ENCODE results near the gene SLC8A3. TPM values are rescaled to one million over a fixed set of nuclear protein-coding genes. Genes with fewer than 3 reads are reported as not detected.
A peak's percentile ranks its signal among the peaks of the same experiment; 100 is the strongest.

SLC8A3 gene
- total RNA-seq, 1 experiment from 2014 or later: not detected

DNA sequence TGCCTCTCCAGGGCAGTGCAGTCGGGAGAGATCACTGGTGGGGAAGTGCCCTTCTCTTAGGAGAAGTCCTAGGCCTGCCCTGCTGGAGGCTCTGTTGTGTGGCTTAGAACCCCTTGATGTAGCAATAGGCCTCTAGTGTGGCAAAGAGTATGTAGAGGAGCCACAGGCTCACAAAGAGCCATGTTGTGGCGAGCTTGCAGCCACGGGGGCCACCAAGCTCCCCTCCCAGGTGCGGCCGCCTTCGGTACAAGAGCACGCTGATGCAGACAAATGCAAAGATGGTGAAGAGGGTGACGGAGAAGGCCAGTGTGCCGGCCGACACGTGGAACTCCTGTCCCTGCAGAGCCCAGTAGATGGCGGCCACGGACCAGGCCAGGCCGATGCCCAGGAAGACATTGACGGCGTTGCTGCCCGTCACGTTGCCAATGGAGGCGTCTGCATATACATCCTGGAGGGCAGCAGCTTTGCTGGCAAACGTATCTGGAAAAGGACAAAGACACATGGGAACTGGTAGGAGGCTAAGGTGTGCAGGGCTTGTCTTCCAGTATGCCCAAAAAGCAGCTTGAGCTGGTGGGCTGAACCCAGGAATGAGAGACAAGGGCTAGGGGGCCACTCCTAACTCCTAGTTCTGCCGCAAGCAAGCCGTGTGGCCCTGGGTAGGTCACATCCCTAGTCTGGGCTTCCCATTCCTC, 142.8 kb downstream of the SLC8A3 start:
- H4K20me1 ChIP-seq (ENCODE audit: insufficient read depth): no peaks in the 10 kb centered on the region
- RAD21 ChIA-PET (ENCODE audit: low non-redundant PET in 1 of 2, low total read pairs in 2 of 2, uncharacterized antibody in 2 of 2, unreplicated experiment in 2 of 2): interaction anchor here in 1 of 2 experiments (1.0 kb wide), 1 partner anchor 28 kb away, joined by 3 read pairs; no protein-coding TSS in a partner anchor
- H3K9me2 ChIP-seq (ENCODE audit: insufficient read depth): no peaks in the 10 kb centered on the region
- H2AFZ ChIP-seq (ENCODE audit: low read depth, low read length, poor library complexity, severe bottlenecking): peak overlapping the region; percentile 65
- POLR2A ChIA-PET: no interaction called here
- peaks cover 0 to 7% of the 10 kb centered on the region in 2 experiments; a peak in 1 of 4 replicates for H3K4me1 ChIP-seq (ENCODE audit: control insufficient read depth in 1 of 2, insufficient read depth in 2 of 2, low read length in 2 of 2)
- H3K4me2 ChIP-seq (ENCODE audit: low read length): peak overlapping the region; percentile 53
- no TSS peak for BruUV-seq (replicated peaks)
- H3K36me3 ChIP-seq (ENCODE audit: control insufficient read depth in 1 of 2, insufficient read depth in 2 of 2, low read length in 2 of 2): no peaks in the 10 kb centered on the region
- no peak overlapping the region for H3K27ac ChIP-seq (ENCODE audit: low read depth, low read length)
- peak; percentile 99 for ATAC-seq
- no peak overlapping the region for H3K9ac ChIP-seq (ENCODE audit: low read length)
- H3K9me3 ChIP-seq (ENCODE audit: control insufficient read depth in 1 of 2, insufficient read depth in 1 of 2, low read depth in 1 of 2, low read length in 2 of 2): no peaks in the 10 kb centered on the region
- H3K79me2 ChIP-seq (ENCODE audit: insufficient read depth, low read length): no peaks in the 10 kb centered on the region
- H3K27me3 ChIP-seq (ENCODE audit: insufficient read depth, low read length): peaks cover 19% of the 10 kb centered on the region
- DNase-seq (ENCODE audit: low read depth, low spot score): peak; percentile 54
- CTCF ChIA-PET: interaction anchor here (1.2 to 5.0 kb wide), 2 partner anchors 11 to 27 kb away, joined by 3 to 35 read pairs; no protein-coding TSS in a partner anchor
- H3K4me3 ChIP-seq (replicated peaks in 1 of 2; ENCODE audit: low read depth in 1 of 2, low read length in 2 of 2): no peak overlapping the region
- intact Hi-C loops (cut with micrococcal nuclease): loop anchor here (1.0 to 2.0 kb wide), 4 partner anchors 28 to 523 kb away; no protein-coding TSS in a partner anchor
- TF ChIP-seq POLR2AphosphoS5 (IDR thresholded peaks at IDR 0.05; ENCODE audit: low read depth, low read length) (0 out of 2 replicates have a peak, but pooled peaks have one; percentile 20), EGR1 (IDR thresholded peaks at IDR 0.05; ENCODE audit: low read depth) (no peak), SRF (IDR thresholded peaks at IDR 0.05; ENCODE audit: low read depth) (no peak), ZNF274 (IDR thresholded peaks at IDR 0.05; ENCODE audit: low read depth, low read length) (no peak), ELF1 (IDR thresholded peaks at IDR 0.05; ENCODE audit: borderline replicate concordance, low read depth) (no peak), CEBPB (IDR thresholded peaks at IDR 0.05; ENCODE audit: low read depth) (no peak), SP1 (IDR thresholded peaks at IDR 0.05; ENCODE audit: low read depth) (no peak), EZH2phosphoT487 (IDR thresholded peaks at IDR 0.05; ENCODE audit: borderline replicate concordance) (no peak), RAD21 (IDR thresholded peaks at IDR 0.05; ENCODE audit: low read depth) (peak; percentile 92), YY1 (IDR thresholded peaks at IDR 0.05; ENCODE audit: extremely low read depth, insufficient replicate concordance, low read depth, low read length) (peak; percentile 92), ZFX (IDR thresholded peaks at IDR 0.05) (peak; percentile 49), POLR2A (IDR thresholded peaks at IDR 0.05; ENCODE audit: borderline replicate concordance, extremely low read depth, insufficient read depth, insufficient read length) (no peak), CBX3 (IDR thresholded peaks at IDR 0.05; ENCODE audit: low read depth) (no peak; the same call in 1 of the 2 replicates), CTCF (IDR thresholded peaks at IDR 0.05 in 2 of 3, conservative IDR thresholded peaks at IDR 0.05 in 1 of 3; ENCODE audit: borderline replicate concordance in 1 of 3, insufficient read depth in 1 of 3, low read depth in 2 of 3, low read length in 2 of 3) (peak; percentile 70 to 82 (median 82)), TCF7L2 (IDR thresholded peaks at IDR 0.05; ENCODE audit: borderline replicate concordance, extremely low read depth, insufficient read depth, insufficient read length) (peak; percentile 33), EZH2 (IDR thresholded peaks at IDR 0.05) (no peak)
- TF ChIP-seq, protein P1, sequence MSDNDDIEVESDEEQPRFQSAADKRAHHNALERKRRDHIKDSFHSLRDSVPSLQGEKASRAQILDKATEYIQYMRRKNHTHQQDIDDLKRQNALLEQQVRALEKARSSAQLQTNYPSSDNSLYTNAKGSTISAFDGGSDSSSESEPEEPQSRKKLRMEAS (IDR thresholded peaks at IDR 0.05): peak; percentile 91
- TF ChIP-seq, protein P2, sequence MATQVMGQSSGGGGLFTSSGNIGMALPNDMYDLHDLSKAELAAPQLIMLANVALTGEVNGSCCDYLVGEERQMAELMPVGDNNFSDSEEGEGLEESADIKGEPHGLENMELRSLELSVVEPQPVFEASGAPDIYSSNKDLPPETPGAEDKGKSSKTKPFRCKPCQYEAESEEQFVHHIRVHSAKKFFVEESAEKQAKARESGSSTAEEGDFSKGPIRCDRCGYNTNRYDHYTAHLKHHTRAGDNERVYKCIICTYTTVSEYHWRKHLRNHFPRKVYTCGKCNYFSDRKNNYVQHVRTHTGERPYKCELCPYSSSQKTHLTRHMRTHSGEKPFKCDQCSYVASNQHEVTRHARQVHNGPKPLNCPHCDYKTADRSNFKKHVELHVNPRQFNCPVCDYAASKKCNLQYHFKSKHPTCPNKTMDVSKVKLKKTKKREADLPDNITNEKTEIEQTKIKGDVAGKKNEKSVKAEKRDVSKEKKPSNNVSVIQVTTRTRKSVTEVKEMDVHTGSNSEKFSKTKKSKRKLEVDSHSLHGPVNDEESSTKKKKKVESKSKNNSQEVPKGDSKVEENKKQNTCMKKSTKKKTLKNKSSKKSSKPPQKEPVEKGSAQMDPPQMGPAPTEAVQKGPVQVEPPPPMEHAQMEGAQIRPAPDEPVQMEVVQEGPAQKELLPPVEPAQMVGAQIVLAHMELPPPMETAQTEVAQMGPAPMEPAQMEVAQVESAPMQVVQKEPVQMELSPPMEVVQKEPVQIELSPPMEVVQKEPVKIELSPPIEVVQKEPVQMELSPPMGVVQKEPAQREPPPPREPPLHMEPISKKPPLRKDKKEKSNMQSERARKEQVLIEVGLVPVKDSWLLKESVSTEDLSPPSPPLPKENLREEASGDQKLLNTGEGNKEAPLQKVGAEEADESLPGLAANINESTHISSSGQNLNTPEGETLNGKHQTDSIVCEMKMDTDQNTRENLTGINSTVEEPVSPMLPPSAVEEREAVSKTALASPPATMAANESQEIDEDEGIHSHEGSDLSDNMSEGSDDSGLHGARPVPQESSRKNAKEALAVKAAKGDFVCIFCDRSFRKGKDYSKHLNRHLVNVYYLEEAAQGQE (IDR thresholded peaks at IDR 0.05; ENCODE audit: low read depth): no peak
- TF ChIP-seq, protein P3, sequence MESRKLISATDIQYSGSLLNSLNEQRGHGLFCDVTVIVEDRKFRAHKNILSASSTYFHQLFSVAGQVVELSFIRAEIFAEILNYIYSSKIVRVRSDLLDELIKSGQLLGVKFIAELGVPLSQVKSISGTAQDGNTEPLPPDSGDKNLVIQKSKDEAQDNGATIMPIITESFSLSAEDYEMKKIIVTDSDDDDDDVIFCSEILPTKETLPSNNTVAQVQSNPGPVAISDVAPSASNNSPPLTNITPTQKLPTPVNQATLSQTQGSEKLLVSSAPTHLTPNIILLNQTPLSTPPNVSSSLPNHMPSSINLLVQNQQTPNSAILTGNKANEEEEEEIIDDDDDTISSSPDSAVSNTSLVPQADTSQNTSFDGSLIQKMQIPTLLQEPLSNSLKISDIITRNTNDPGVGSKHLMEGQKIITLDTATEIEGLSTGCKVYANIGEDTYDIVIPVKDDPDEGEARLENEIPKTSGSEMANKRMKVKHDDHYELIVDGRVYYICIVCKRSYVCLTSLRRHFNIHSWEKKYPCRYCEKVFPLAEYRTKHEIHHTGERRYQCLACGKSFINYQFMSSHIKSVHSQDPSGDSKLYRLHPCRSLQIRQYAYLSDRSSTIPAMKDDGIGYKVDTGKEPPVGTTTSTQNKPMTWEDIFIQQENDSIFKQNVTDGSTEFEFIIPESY (IDR thresholded peaks at IDR 0.05; ENCODE audit: extremely low read depth, insufficient replicate concordance, low read length): no peak
